ENCODE measurements around the gene SCN4A.

Gene SCN4A

DNA sequence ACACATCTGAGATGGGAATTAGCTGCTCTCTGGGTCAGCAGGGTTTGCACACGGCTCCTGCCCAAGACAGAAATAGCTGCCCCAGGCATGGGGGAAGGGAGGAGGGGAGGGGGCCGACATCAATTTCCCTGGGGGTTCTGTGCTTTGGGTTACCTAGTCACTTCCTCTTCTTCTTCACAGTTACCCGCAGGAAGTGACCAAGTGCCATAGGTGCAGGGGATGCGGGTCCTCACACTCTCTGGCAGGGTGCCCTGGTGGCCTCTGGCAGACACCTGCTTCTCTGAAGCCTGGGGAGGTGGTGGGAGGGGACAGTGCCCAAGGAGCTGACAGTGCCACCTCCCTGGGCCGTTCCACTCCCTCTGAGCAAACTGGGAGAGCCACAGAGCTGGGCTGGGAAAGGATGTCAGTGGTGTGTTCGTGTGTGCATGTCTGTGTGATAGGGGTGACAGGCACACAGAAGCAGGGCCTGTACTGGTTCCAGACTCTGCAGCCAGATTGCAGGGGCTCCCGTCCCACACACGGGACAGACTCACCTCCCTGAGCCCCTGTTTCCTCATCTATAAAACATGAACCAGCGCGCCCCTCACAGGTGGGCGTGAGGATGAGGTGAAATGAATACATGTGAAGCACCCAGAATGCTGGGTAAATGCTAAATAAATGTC, 18.2 kb downstream of the SCN4A start:
- no peak for DNase-seq

DNA sequence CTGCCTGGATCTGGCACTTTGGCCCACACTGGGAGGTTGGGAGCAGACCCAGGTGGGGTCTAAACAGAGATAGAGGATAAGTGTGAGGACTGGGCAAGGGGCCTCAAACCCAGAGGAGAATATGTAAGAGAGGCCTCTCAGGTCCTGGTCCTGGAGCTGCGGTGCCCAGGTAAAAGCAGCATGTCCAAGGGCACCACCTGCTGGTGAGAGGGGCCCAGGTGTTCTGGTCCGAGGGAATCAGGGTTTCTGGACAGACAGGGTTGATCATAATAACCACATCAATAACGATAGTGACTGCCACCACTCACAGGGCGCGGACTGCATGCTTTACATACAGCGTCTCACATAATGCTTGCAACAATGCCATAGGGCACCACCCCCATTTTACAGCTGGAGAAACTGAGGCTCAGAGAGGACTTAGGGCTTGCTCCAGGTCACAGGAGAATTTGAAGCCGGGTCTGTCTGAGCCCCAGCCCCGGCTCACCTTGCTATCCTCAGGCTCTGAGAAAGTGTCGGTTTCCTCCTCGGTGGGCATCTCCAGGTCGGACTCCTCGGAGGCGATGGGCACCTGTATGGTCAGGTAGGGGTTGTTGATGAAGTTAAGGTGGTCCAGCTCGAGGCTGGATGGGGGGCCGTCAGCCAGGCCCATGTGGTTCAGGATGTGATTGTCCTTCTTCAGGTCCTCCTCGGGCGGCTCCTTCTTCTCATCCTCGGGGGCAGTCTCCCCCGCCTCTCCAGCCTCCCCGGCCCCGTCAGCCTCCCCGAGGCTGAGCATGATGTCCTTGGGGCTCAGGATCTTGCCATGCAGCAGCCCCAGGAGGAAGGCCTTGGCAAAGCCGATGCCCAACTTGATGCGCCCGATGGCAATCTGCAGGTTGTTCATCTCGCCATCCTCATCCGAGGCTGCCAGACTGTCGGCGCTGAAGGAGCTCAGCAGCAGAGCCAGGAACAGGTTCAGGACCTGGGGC, 21.5 kb downstream of the SCN4A start:
- no peak for DNase-seq

DNA sequence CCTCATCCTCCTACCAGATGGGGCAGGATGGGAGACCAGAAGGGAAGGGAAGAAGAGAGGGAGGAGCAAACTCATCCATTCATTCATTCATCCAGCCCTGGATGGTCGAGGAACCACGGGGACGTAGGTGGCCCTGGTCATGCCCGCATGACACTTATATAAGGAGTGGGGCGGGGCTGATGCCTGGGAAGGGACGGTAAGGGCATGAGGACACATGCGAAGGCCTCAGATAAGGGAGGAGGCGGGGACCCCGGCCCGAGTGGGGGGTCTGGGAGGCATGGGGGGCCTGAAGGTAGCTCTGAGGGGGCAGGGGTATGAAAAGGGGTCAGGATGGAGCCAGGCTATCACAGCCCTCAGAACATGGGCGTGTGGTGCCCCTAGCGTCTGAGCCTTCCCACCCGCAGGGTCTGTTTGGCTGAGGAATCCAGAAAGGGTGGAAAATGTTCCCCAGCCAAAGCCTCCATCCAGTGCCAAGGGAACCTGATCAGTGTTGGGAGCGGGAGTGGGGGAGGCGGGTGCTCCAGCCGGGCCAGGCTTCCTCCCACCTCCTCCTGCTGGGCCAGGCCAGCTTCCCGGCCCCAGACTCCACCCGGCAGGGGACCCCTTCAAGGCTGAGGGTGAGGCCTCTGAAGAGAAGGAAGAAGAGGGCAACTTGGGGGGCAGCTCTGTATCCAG, 23.0 kb downstream of the SCN4A start:
- no peak for DNase-seq

DNA sequence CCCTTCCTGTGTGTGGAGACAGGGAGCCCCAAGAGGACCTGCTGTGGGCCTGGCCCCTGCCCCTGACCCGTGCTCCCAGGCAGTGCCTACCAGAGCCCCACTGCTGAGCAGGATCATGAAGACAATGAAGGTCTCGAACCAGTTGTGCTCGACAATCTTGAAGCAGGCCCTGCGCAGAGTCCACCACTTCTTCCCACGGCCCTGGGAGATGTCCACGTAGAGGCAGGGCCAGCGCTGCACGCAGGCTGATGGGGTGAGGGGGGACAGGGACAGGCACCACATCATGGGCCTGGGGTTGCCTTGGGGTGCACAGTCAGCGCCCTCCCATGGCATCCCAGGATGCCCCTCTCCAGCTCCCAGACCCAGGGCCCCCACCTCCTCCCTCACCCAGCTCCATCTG, 24.2 kb downstream of the SCN4A start:
- no peak for DNase-seq

DNA sequence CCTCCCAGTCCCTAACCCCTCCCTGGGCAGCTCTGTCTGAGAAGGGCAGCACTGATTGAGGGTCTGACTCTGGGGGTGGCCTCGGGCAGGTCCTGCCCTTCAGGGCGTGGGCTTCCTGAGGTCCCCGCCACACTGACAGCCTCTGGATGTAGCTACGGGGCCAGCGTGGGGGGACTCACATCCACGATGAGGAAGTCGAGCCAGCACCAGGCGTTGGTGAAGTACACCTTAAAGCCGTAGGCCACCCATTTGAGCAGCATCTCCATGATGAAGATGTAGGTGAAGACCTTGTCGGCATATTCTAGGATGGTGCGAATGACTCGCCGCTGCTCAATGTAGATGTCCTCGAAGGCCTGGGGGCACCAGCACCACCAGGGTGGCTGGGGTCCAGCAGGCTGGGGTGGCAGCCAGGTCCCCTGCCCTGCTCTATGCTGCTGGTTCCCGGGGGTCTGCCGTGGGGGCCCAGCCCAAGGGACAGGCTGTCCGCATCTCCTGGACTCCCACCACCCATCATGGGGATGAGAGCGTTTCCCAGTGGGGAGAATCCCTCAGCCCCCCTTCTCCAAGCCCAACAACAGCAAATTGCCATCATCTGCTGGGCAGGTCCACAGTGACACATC, 24.9 kb downstream of the SCN4A start:
- DNase-seq = no peak

DNA sequence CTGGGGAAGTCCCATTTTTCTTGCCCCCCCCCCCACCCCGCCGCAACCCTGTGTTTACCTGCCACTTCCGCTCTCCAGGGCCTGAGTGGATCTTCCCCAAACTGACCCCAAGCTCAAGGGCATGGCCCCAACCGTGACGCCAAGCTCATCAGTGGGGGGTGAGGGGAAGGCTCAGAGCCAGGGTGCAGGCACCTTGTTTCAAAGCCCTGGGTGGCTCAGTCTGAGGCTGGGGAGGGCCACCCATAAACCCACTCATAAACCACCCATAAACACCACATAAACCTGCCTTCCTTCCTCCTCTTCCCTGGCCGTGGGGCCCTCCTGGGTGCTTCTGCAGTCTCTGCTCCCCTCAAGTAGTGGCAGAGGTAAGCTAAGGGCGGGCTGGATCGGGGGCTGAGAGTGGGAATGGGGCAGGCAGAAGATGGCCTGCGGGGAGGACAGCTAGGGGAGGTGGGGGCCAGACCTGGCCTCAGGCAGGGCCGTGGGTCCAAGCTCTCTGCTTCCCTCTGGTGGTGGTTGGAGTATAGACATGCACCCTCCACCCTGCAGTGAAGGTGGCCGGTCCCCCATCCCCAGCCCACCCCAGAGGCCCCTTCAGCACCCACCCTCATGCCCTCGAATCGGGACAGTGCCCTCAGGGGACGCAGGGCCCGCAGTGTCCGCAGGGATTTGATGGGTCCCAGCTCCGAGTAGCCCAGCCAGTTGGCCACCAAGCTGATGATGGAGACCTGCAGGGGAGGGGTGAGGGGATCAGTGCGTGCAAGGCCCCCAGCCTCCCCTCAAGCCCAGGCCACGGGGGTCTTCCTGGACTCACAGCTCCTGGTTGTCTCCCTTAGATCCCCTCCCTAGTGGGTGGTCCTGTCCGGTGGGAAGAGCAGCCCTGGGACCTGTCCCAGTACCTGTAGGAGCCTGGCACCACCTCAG, 26.0 kb downstream of the SCN4A start:
- peak; percentile 39 for DNase-seq

DNA sequence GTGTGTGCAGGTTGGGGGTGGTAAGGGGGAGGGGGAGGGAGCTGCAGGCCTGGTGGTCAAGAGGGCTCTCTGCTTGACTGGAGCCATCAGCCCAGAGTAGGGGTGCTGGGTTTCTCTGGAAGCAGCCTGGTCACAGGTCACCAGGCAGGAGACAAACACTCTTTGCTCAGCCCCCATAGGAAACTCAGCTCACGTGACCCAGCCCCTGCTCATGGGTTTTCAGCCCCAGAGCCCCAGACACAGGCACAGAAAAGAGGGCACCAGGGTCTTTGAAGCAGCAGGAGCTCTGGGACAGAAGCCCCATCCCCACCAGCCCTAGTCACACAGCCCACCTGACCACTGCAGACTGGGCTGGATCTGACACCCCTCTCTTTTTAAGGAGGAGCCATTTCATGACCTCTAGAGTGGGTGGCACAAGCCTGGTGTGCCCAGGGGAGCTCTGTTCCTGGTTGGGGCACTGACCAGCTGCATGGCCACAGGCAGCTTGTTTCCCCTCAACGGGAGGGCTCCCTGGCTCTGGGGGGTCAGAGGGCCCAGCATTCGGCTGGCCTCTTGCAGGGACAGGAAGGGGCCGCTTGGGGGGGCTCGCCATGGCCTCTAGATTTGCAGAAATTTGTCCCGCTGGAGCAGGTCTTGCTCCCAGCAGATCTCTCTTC, 26.8 kb downstream of the SCN4A start:
- DNase-seq = no peak

DNA sequence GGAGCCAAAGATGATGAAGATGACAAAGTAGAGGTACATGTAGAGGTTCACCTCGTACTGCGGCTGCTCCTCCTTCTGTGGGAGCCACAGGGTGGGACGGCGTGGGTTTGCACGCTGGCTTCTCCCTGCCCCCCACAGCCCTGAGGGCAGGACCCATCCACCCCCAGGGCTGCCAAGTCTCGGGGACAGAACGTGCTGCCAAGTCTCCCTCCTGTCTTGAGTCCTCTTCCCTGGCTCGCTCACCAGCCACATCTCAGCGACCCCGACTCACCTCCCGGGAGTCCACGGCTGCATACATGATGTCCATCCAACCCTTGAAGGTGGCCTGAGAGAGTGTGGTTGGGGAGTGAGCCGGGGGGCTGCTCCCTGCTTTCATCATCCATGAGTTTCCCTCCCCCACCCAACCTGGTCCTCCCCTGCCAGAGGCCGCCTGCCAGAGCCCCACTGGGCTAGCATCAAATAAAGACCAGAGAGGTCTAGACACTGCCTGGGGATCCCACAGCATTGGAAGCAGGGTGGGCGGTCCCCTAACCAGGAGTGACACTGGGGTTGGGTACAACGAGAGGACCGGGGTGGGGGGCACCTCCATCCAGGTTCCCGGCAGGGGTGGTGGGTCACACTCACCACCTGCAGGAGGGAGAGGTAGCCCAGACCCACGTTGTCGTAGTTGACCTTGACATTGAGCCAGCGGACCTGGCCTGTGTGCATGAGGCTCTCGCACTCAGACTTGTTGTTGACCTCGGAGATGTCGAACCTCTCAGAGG, 27.8 kb downstream of the SCN4A start:
- no peak for DNase-seq

DNA sequence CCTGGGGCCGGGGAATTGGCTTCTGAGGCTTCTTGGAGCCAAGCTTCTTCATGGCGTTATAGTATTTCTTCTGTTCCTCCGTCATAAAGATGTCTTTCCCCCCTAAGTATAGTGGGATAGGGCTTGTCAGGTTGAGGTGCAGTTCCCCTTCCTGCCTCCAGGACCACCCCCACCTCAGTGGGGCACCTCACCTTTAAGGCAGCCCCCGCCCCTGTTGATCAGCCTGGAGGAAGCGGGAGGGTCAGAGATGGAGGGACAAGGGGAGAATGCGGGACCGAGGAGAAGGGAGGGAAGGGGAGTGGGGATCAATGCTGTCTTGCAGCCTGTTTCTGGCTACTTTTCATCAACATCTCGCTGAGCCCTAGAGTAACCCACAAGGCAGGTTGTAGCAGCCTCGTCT, 29.0 kb downstream of the SCN4A start:
- DNase-seq = no peak

DNA sequence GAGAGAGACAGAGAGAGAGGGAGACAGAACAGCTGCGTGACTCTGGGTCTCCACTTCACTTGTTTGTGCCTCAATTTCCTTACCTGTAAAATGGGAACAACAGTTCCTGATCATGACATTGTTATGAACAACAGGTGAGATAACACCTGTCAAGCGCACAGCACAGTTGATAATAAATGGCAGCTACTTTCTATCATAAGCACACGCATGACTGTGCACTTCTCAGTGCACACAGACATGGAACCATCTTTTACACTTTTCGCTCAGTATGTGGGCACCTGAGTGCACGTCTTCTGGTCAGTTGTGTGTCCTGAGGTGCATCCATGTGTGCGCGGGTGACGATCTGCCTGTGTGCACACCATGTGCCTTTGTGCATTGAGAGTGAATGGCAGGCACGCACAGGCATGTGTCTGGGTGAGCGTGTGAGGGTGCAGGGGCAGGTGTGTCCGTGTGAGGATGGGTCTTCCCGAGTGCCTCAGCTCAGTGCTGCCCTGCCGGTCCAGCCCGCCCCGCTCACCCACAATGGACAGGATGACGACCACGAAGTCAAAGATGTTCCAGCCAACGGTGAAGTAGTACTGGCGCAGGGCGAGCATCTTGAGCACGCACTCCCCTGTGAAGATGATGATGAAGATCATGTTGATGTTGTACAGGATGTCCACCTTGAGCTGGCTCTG, 30.3 kb downstream of the SCN4A start:
- no peak for DNase-seq

DNA sequence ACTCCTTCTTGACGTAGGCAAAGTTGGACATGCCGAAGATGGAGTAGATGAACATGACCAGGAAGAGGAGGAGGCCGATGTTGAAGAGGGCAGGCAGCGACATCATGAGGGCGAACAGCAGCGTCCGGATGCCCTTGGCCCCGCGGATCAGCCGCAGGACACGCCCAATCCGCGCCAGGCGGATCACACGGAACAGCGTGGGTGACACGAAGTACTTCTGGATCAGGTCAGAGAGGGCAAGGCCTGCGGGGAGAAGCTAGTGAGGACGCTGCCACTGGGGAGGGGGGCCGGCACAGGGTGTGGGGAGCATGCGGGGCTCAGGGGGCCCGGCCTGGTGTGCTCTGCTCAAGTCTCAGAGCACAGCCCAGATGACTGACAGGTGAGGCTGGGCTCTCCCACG, 31.0 kb downstream of the SCN4A start:
- no peak for DNase-seq

DNA sequence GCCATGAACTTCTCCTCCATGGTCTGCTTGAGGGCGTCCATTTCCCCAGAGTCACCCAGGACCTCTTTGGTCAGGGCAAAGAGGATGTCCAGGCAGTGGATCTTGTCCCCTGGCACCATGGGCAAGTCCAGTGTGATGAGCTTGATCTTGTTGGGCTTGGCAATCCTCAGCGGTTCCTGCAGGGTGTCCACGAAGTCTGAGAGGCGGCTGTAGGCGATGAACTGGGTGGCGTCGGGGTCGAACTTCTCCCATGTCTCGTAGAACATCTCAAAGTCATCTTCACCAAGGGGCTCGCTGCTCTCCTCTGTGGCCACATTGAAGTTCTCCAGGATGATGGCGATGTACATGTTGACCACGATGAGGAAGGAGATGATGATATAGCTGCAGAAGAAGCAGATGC, 31.6 kb downstream of the SCN4A start:
- no peak for DNase-seq

DNA sequence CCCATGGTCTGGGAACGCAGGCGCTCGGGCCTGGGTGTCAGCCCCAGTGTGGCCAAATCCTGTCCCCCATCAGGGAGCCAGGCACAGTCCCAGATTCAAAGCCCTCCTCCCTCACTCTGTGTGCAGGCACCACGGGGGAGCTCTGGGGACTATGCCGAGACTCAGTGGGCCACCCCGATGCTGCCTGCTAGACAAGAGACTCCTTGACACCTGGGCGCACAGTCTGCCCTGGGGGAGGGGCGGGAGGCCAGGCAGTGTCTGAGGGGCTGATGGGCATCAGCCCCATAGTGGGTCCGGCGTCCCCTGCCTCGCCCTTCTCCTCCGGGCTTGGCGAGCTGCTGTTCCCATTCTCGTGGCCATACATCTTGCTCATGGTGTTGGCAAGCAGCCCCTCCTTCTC, 32.1 kb downstream of the SCN4A start:
- no peak for DNase-seq

DNA sequence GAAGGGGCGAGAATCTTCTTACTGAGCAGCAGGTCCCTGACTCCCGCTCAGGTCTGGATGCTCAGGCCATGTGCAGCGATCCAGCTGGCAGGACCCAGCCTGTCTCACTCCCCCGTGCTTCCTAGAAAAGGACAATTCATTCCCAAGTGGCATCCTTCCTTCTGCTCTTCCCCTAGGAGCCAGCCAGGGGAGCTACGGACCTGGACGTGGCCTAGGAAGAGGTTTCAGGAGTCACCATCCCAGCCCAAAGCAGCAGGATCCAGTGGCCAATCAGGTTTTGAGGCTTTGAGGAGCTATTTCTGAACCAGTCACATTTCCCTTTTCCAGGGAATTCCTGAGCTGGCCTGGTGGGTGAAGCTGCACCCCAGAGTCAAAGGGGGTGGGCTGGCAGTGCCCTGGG, 32.8 kb downstream of the SCN4A start:
- no peak for DNase-seq

DNA sequence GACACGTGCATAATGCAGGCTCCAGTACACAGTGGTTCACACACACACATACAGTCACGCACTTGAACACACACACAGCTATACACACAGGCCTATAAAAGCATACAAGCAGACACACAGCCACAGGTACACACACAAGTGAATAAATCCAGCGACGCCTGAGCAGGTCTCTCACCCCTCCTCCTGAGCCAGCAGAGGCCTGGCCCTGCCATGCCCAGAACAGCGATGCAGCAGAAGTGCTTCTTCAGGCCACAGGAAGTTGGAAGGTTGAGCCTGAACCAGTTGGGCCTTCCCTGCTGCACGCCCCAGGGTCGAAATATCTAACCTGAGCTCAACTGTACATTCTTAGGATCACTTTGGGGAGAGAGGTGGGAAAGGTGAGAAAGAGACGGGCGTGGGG, 33.3 kb downstream of the SCN4A start:
- no peak for DNase-seq

DNA sequence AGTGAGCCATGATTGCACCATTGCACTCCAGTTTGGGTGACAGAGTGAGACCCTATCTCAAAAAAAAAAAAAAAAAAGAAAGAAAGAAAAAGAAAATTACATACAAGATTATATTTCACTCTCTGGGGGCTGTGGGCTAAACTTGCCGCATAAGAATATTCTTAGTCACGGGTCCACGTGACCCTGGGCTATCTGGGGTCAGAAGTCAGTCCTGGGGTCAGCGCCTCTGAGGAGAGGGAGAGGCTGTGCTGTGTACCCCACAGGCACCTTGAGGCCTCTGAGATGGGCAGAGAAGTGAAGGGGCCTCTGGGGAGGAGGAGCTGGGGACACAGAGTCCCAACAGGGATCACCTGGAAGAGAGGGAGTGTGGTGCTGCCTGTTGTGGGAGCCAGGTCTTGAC, 34.8 kb downstream of the SCN4A start:
- DNase-seq = no peak

DNA sequence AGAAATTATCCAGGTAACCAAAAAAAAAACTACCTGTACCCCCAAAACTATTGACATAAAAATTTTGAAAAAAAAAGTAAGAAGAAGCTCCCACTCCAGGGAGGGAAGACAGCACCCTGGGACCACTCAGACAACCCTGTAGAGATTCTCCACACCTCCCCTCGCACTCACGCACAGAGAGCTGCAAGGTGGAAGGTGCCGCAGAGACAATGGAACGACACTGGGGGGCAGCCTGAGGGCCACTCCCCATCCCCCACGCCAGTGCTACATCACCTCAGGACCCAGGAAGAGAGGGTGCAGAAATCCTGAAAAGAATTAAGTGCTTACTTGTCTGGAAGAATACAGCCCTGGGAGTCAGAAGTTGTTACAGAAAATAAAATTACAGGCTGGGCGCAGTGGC, 35.4 kb downstream of the SCN4A start:
- DNase-seq = no peak

DNA sequence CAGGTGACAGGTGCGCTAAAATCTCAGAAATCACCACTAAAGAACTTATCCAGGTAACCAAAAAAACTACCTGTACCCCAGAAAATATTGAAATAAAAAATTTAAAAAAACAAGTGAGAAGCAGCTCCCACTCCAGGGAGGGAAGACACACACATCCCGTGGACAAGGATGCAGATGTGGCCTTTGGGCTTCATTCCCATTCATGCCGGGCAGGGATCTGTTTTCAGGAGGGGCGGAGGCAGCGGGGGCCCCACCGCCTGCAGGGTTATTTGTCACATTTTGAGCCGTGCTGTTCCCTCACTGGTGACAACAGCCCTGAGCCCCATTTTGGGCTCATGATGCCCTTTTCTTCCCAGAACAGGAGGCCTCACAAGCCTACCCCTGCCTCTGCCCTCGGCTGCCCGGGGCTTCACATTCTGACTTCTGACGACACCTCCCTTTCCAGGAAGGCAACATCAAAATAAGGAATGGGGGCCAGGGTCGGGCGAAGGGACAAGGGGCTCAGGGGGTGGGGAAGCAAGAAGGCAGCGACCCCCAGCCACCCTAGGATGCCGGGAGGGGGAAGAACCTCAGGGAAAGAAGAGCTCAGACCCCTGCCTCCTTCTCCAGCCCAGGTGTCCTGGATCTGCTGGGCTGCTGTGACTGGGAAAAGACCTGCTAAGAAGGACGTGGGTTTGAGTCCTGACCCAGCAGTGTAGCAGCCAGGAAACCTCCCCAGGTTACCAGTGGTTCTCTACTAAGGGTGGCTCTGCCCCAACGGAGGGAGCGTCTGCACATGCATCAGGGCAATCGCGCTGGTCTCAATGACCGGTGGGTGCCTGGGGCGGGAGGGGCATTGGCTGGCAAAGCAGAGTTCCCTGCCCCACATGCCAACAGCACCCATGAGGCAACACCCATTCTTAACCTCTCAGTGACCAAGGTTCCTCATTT, 38.3 kb downstream of the SCN4A start:
- no peak for DNase-seq

DNA sequence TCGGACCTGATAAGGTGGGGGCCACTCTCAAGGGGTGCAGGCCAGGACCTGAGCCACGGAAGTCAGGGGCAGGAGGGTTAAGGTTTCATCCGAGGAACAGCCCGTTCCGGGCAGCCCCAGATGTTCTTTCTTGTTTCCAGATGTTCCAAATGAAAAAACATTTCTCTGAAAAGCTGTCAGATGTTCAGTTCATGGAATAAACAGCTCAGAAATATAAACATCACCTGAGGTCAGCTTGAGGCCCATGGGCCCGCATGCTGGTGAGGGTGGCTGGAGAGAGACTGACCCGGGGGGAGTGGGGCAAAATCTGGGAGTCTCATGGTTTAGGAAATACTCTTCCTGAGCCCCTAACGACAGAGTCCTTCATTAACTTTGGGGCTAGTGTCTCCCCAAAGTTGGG, 39.1 kb downstream of the SCN4A start:
- DNase-seq = no peak

Data from EL (cell line).